IMR-90 (cell line): ENCODE results near the gene PHETA1. TPM values are rescaled to one million over a fixed set of nuclear protein-coding genes. Genes with fewer than 3 reads are reported as not detected.

Experiments used
- ATAC-seq: fragments of 200-7000 bp; cut with Tn5 transposase; 2 replicates; pipeline ENCODE4 v1.9.1; 2020; ENCODE audit warnings: low read depth, mild to moderate bottlenecking, moderate library complexity
- BruUV-seq: library from RNA; stranded (reverse); fragments of 400-500 nt; replicated peaks from 2 replicates; lab custom pipeline; 2021; lab: Mats Ljungman, UMichigan
- CTCF ChIA-PET: fragments of 300-600 bp; formaldehyde crosslinking; extraction: SDS; loops from one replicate; lab custom pipeline; 2021; ENCODE audit warnings: antibody characterized with exemption; lab: Yijun Ruan, JAX
- POLR2A ChIA-PET: fragments of 300-600 bp; sonication (Branson Sonifier 250); formaldehyde crosslinking; loops from one replicate; lab custom pipeline; 2022; ENCODE audit warnings: antibody characterized with exemption; ENCODE audit not compliant: unreplicated experiment; lab: Charles Lee
- DNase-seq: peaks from one replicate; pipeline ENCODE4 v3.0.0; 2013
- H2AFZ ChIP-seq: replicated peaks from 2 replicates; pipeline ENCODE3; 2013; ENCODE audit warnings: low read length, mild to moderate bottlenecking; ENCODE audit not compliant: poor library complexity
- H2AK5ac ChIP-seq: 2 replicates; pipeline ENCODE4 v1.6.1; 2013; ENCODE audit warnings: low read depth, low read length, inconsistent platforms
- H2AK9ac ChIP-seq: replicated peaks from 2 replicates; pipeline ENCODE3; 2013; ENCODE audit warnings: mild to moderate bottlenecking, low read depth, low read length, moderate library complexity; ENCODE audit not compliant: poor library complexity
- H2BK120ac ChIP-seq: 2 replicates; pipeline ENCODE4 v1.6.1; 2013; ENCODE audit warnings: low read depth, low read length, inconsistent platforms
- H2BK15ac ChIP-seq: 3 replicates; pipeline ENCODE4 v1.6.1; 2013; ENCODE audit warnings: low read depth, low read length, inconsistent platforms
- H2BK20ac ChIP-seq: 2 replicates; pipeline ENCODE4 v1.6.1; 2013; ENCODE audit warnings: low read depth, mild to moderate bottlenecking, inconsistent platforms, low read length, moderate library complexity
- H2BK5ac ChIP-seq: 2 replicates; pipeline ENCODE4 v1.6.1; 2013; ENCODE audit warnings: mild to moderate bottlenecking, low read depth, low read length, inconsistent platforms; ENCODE audit not compliant: poor library complexity, severe bottlenecking
- H3K14ac ChIP-seq: replicated peaks from 2 replicates; pipeline ENCODE4 v1.6.1; 2013; ENCODE audit warnings: low read depth, low read length, inconsistent platforms
- H3K18ac ChIP-seq: 2 replicates; pipeline ENCODE4 v1.6.1; 2013; ENCODE audit warnings: low read depth, low read length, control low read depth
- H3K23ac ChIP-seq: 2 replicates; pipeline ENCODE4 v1.6.1; 2013; ENCODE audit warnings: low read depth, low read length, inconsistent platforms
- H3K27ac ChIP-seq: 2 replicates; pipeline ENCODE4 v1.5.1; 2013; ENCODE audit warnings: mild to moderate bottlenecking, control low read depth, low read length; ENCODE audit not compliant: insufficient read depth
- H3K27me3 ChIP-seq: 2 replicates; pipeline ENCODE4 v1.6.1; 2013; ENCODE audit warnings: low read length; ENCODE audit not compliant: control insufficient read depth, insufficient read depth
- H3K36me3 ChIP-seq: 2 replicates; pipeline ENCODE4 v1.6.1; 2013; ENCODE audit warnings: low read length, mixed read lengths; ENCODE audit not compliant: control insufficient read depth, insufficient read depth
- H3K4ac ChIP-seq: 2 replicates; pipeline ENCODE4 v1.6.1; 2013; ENCODE audit warnings: low read depth, low read length, inconsistent platforms
- H3K4me1 ChIP-seq: 2 replicates; pipeline ENCODE4 v1.6.1; 2013; ENCODE audit warnings: low read length, mixed read lengths; ENCODE audit not compliant: control insufficient read depth, insufficient read depth
- H3K4me2 ChIP-seq: 2 replicates; pipeline ENCODE4 v1.6.1; 2013; ENCODE audit warnings: low read depth, mild to moderate bottlenecking, control low read depth, low read length, moderate library complexity
- H3K4me3 ChIP-seq: 2 replicates; pipeline ENCODE4 v1.5.1; 2013; ENCODE audit warnings: low read depth, mild to moderate bottlenecking, control low read depth, low read length, moderate library complexity; ENCODE audit not compliant: insufficient read depth
- H3K56ac ChIP-seq: 2 replicates; pipeline ENCODE4 v1.6.1; 2013; ENCODE audit warnings: low read length, inconsistent platforms; ENCODE audit not compliant: insufficient read depth; ENCODE audit errors: extremely low read depth
- H3K79me1 ChIP-seq, 2 experiments: 2 replicates each; pipeline ENCODE4 v1.6.1; 2013; ENCODE audit warnings: low read length in 2 of 2, inconsistent platforms in 1 of 2, low read depth in 1 of 2
- H3K9ac ChIP-seq: 2 replicates; pipeline ENCODE4 v1.6.1; 2013; ENCODE audit warnings: low read depth, low read length, control low read depth
- H3K9me1 ChIP-seq: 2 replicates; pipeline ENCODE4 v1.6.1; 2013; ENCODE audit warnings: low read length, inconsistent platforms; ENCODE audit not compliant: insufficient read depth
- H3K9me3 ChIP-seq: 2 replicates; pipeline ENCODE4 v1.6.1; 2013; ENCODE audit warnings: low read length; ENCODE audit not compliant: control insufficient read depth, insufficient read depth
- H4K20me1 ChIP-seq: 2 replicates; pipeline ENCODE4 v1.6.1; 2013; ENCODE audit warnings: low read length, inconsistent platforms; ENCODE audit not compliant: insufficient read depth
- H4K5ac ChIP-seq: 2 replicates; pipeline ENCODE4 v1.6.1; 2013; ENCODE audit warnings: mild to moderate bottlenecking, low read depth, low read length, control low read depth
- H4K8ac ChIP-seq, 2 experiments: 2 replicates each; pipeline ENCODE4 v1.6.1; 2013; ENCODE audit warnings: low read depth in 2 of 2, low read length in 2 of 2, control low read depth in 1 of 2, inconsistent platforms in 1 of 2
- H4K91ac ChIP-seq: 2 replicates; pipeline ENCODE4 v1.6.1; 2013; ENCODE audit warnings: low read depth, low read length, inconsistent platforms; ENCODE audit not compliant: insufficient read depth
- CHD1 ChIP-seq: IDR thresholded peaks from 2 replicates; pipeline ENCODE4 v1.6.1; 2012; ENCODE audit warnings: low read depth, low read length, improper control_type of control experiment
- FOS ChIP-seq: fragments of 150-350 bp; IDR thresholded peaks from 2 replicates; pipeline ENCODE4 v1.6.1; 2016; ENCODE audit warnings: low read depth, low read length
- MXI1 ChIP-seq: IDR thresholded peaks from 2 replicates; pipeline ENCODE4 v1.6.1; 2012; ENCODE audit warnings: low read depth, mild to moderate bottlenecking, low read length, moderate library complexity, borderline replicate concordance
- NFE2L2 ChIP-seq: fragments of 150-350 bp; IDR thresholded peaks from 2 replicates; pipeline ENCODE4 v1.6.1; 2016; ENCODE audit warnings: low read depth, mild to moderate bottlenecking, low read length
- POLR2A ChIP-seq: IDR thresholded peaks from 2 replicates; pipeline ENCODE4 v1.6.1; 2012; ENCODE audit warnings: mild to moderate bottlenecking, low read depth, low read length
- RAD21 ChIP-seq: IDR thresholded peaks from 2 replicates; pipeline ENCODE4 v1.6.1; 2012; ENCODE audit warnings: low read length, improper control_type of control experiment
- RCOR1 ChIP-seq: IDR thresholded peaks from 2 replicates; pipeline ENCODE4 v1.6.1; 2012; ENCODE audit warnings: mild to moderate bottlenecking, low read length, improper control_type of control experiment; ENCODE audit not compliant: insufficient replicate concordance
- RFX5 ChIP-seq: IDR thresholded peaks from 2 replicates; pipeline ENCODE4 v1.8.0; 2012; ENCODE audit warnings: low read depth, mild to moderate bottlenecking, low read length, moderate library complexity
- SMC3 ChIP-seq: fragments of 150-350 bp; IDR thresholded peaks from 2 replicates; pipeline ENCODE4 v1.6.1; 2016; ENCODE audit warnings: low read depth, mild to moderate bottlenecking, antibody characterized with exemption, low read length, moderate library complexity
- WGBS, 2 experiments: methylation state at CpG; one replicate each; pipeline versions ENCODE4 v1.1.5 to v1.1.7; 2013; ENCODE audit warnings: missing lambda C conversion rate in 2 of 2; ENCODE audit not compliant: insufficient read length in 1 of 2; ENCODE audit errors: extremely low coverage in 2 of 2; 5-methylcytosine and 5-hydroxymethylcytosine counted together
- dilution Hi-C: fragments of 300-500 bp; cut with HindIII; formaldehyde crosslinking; loops from one replicate; pipeline ENCODE4 v1.14.3; 2018; ENCODE audit warnings: low sequenced_read_pairs; ENCODE audit not compliant: unreplicated experiment
- in situ Hi-C: fragments of 300-500 bp; cut with MboI; formaldehyde crosslinking; loops from 3 replicates; pipeline ENCODE4 v1.14.3; 2019; ENCODE audit warnings: low sequenced_read_pairs, inconsistent platforms, mixed read lengths
- intact Hi-C: fragments of 100-400 bp; cut with micrococcal nuclease; formaldehyde crosslinking; loops from 2 replicates; pipeline ENCODE4 v1.10.0; 2022
- polyA plus RNA-seq, 3 experiments: library from polyadenylated mRNA; depleted of rRNA; stranded (reverse); fragments of >200 nt; gene quantifications; 2 replicates each; pipeline ENCODE4 v1.2.3, GENCODE V29; 2012; ENCODE audit warnings: low replicate concordance in 1 of 3
- total RNA-seq: library from RNA; depleted of rRNA; stranded (reverse); fragments of >200 nt; gene quantifications from 2 replicates; pipeline ENCODE4 v1.2.3, GENCODE V29; 2012
- TF ChIP-seq, protein P1 (sequence below): fragments of 150-350 bp; IDR thresholded peaks from 2 replicates; pipeline ENCODE4 v1.6.1; 2017; ENCODE audit warnings: mild to moderate bottlenecking, antibody characterized with exemption, low read length, low read depth
- TF ChIP-seq, protein P2 (sequence below): conservative IDR thresholded peaks from 2 replicates; pipeline ENCODE4 v1.5.1; 2012; ENCODE audit warnings: mild to moderate bottlenecking, low read depth, low read length, improper control_type of control experiment
- TF ChIP-seq, protein P3 (sequence below): fragments of 150-350 bp; IDR thresholded peaks from 2 replicates; pipeline ENCODE4 v1.6.1; 2016; ENCODE audit warnings: low read depth, mild to moderate bottlenecking, low read length, moderate library complexity, borderline replicate concordance

PHETA1 gene
- total and polyA plus RNA-seq, 2 of the 4 experiments (the other 2 are of a cell fraction) = 3.2 to 6.6 TPM

DNA sequence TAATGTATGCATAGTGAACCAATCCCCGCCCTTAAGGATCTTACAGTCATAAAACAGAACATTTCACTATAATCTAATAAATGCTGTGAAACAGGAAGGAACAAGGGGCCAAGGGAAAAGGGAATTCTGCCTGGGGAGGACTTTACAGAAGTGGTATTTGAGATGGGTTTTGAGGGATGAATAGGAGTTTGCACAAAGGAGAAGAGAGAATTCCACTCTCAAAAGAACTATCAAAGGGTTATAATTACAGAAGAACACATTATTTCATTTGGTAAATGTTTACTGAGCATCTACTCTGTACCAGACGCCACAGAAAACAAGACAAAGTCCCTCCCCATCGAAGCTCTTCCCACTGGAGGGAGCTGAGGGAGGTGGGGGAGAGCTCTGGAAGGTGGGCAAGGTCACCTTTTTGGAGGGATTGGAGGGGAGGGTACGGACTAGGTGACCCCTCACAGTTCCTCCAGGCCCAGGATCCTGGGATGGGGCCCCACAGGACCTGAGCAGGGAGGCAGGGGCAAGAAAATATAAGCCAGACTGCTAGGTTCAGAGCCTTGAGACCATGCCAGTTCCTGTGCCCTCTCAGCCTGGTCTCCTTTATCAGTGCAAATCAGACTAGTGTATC is 24.5 kb downstream of the PHETA1 start:
- no peak overlapping the region for H2BK15ac ChIP-seq
- no peaks in the 10 kb centered on the region for H3K36me3 ChIP-seq
- no peak overlapping the region for H4K91ac ChIP-seq
- no TSS peak for BruUV-seq
- peaks cover 17% of the 10 kb centered on the region for H3K9me3 ChIP-seq
- no peak overlapping the region for H3K18ac ChIP-seq
- no peaks in the 10 kb centered on the region for H3K79me1 ChIP-seq
- H3K56ac ChIP-seq = no peak overlapping the region
- H3K14ac ChIP-seq = no peak overlapping the region
- CTCF ChIA-PET = no interaction called here
- H2BK5ac ChIP-seq = no peak overlapping the region
- H4K5ac ChIP-seq = no peak overlapping the region
- H3K9ac ChIP-seq = no peak overlapping the region
- intact Hi-C loops = no loop called here
- no peak overlapping the region for H2AFZ ChIP-seq
- dilution Hi-C loops = no loop called here
- no peaks in the 10 kb centered on the region for H3K9me1 ChIP-seq
- H3K4me1 ChIP-seq = no peaks in the 10 kb centered on the region
- no peaks in the 10 kb centered on the region for H4K20me1 ChIP-seq
- H3K27me3 ChIP-seq = peaks cover 4% of the 10 kb centered on the region
- H2AK5ac ChIP-seq = no peak overlapping the region
- H3K27ac ChIP-seq = no peak overlapping the region
- TF ChIP-seq RAD21 (no peak), NFE2L2 (no peak), CHD1 (no peak), SMC3 (no peak), RCOR1 (no peak), POLR2A (no peak), FOS (no peak), MXI1 (no peak), RFX5 (no peak)
- TF ChIP-seq, protein P1, sequence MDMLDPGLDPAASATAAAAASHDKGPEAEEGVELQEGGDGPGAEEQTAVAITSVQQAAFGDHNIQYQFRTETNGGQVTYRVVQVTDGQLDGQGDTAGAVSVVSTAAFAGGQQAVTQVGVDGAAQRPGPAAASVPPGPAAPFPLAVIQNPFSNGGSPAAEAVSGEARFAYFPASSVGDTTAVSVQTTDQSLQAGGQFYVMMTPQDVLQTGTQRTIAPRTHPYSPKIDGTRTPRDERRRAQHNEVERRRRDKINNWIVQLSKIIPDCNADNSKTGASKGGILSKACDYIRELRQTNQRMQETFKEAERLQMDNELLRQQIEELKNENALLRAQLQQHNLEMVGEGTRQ = no peak
- TF ChIP-seq, protein P2, sequence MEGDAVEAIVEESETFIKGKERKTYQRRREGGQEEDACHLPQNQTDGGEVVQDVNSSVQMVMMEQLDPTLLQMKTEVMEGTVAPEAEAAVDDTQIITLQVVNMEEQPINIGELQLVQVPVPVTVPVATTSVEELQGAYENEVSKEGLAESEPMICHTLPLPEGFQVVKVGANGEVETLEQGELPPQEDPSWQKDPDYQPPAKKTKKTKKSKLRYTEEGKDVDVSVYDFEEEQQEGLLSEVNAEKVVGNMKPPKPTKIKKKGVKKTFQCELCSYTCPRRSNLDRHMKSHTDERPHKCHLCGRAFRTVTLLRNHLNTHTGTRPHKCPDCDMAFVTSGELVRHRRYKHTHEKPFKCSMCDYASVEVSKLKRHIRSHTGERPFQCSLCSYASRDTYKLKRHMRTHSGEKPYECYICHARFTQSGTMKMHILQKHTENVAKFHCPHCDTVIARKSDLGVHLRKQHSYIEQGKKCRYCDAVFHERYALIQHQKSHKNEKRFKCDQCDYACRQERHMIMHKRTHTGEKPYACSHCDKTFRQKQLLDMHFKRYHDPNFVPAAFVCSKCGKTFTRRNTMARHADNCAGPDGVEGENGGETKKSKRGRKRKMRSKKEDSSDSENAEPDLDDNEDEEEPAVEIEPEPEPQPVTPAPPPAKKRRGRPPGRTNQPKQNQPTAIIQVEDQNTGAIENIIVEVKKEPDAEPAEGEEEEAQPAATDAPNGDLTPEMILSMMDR = no peak
- TF ChIP-seq, protein P3, sequence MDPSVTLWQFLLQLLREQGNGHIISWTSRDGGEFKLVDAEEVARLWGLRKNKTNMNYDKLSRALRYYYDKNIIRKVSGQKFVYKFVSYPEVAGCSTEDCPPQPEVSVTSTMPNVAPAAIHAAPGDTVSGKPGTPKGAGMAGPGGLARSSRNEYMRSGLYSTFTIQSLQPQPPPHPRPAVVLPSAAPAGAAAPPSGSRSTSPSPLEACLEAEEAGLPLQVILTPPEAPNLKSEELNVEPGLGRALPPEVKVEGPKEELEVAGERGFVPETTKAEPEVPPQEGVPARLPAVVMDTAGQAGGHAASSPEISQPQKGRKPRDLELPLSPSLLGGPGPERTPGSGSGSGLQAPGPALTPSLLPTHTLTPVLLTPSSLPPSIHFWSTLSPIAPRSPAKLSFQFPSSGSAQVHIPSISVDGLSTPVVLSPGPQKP = no peak
- H2BK20ac ChIP-seq = no peak overlapping the region
- H4K8ac ChIP-seq = no peak overlapping the region
- POLR2A ChIA-PET = no interaction called here
- in situ Hi-C loops = no loop called here
- no peak overlapping the region for H3K23ac ChIP-seq
- no peak overlapping the region for H3K4me2 ChIP-seq
- H2AK9ac ChIP-seq = no peak overlapping the region
- no peak overlapping the region for H3K4ac ChIP-seq
- no peak overlapping the region for H2BK120ac ChIP-seq
- no peak for ATAC-seq
- no peak overlapping the region for H3K4me3 ChIP-seq
- no peak for DNase-seq
- WGBS, 2 experiments = no CpG with 5 or more reads among the region's 4 CpGs
